Activated CD4-positive, CD25-positive, alpha-beta regulatory T cell treated with anti-CD3 and anti-CD28 coated beads, Interleukin-2, amount 50 U/mL, for 16 hours (primary cell): Measurements from ENCODE around the gene FRMD6.

Experiments
- DNase-seq: peaks from one replicate; pipeline ENCODE4 v3.0.0-alpha.2; 2020; ENCODE audit warnings: low read depth, low spot score

FRMD6 gene

DNA sequence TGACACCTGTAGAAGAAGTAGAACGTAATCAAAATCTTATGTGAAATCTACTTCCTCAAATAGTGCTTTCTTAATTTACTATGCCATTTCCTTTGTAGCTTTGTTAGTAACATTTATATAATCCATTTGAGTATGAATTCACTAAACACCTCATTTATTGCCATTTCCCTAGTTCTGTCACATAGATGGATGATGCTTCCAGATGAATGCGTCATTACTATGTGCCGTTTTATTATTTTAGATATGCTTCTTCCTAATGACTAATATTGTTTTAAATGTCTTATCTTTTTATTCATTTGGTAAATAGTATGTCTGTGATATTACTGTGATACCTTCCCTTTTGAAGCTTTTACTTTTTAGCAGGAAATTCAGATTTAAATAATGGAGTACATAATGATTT, 14.4 kb downstream of the FRMD6 start:
- no peak for DNase-seq

DNA sequence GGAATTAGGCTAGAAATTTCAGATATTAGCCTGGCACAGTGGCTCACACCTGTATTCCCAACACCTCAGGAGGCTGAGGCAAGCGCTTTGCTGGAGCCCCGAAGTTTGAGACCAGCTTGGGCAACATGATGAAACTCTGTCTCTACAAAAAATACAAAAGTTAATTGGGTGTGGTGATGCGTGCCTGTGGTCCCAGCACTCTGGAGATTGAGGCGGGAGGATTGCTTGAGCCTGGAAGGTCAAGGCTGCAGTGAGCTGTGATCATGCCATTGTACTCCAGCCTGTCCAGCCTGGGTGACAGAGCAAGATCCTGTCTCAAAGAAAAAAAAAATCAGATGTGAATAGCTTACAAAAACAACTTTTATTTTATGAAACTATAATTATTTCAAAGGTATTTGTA, 15.1 kb downstream of the FRMD6 start:
- no peak for DNase-seq

DNA sequence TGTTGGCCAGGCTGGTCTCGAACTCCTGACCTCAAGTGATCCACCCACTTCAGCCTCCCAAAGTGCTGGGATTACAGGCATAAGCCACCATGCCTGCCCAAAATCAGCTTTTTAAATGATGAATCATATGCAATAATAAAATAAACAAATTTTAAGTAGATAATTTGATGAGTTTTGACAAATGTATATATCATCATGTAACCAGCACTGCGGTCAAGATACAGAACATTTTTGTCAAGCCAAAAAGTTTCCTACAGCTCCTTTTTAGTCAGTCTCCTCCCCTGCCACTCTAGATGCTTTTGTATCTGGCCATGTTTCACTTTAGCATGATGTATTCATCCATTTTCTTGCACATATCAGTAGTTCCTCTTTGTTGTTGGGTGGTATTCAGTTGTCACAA, 17.2 kb downstream of the FRMD6 start:
- DNase-seq = no peak

DNA sequence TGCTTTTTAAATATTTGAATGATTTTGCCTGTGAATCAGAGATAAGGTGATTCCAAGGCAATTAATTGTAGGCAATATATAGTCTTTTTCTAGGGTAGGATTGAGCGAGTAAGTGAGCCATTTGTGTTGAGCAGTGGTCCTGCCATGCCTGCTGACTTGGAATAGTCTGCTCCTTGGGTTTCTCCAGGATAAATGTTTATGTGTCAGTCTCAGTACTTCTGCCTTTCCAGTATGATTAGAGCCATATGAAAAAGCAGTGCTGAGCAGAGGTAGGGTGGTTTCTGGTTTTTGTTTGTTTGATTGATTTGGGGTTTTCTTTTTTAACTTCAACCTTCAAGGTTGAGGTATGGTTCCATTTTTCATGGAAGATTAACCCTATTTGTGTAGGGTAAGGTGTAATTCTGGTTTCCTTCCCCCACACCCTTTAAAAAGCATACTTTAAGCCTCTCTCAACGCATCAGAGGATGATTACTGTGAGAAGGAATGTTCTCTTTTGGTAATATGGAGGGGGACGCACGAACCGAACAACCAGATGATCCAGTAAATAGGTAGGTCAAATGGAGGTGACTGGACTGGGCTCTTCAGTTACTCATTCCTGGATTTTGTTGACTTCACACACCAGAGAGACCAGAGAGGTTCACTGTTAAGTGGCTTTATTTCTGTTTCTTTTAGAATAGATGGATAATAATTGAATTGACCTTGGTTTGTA, 22.7 kb downstream of the FRMD6 start:
- DNase-seq = no peak

DNA sequence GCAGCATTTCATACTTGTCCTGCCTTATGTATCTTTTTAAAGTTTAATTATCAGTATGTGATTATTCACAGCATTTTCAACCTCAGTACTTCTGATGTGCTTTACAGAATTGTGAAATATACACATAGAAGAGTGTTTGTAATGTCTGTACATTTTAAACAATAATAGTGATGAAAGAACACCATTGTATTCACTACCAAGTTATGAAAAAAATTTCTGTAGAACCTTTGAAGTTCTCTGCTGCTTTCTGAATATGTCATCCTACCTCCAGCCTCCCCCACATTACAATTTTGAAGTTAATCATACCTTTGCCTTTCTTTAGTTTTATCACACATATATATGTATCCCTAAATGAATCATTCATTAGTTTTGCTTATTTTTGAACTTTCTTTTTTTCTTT, 24.8 kb downstream of the FRMD6 start:
- DNase-seq = no peak

DNA sequence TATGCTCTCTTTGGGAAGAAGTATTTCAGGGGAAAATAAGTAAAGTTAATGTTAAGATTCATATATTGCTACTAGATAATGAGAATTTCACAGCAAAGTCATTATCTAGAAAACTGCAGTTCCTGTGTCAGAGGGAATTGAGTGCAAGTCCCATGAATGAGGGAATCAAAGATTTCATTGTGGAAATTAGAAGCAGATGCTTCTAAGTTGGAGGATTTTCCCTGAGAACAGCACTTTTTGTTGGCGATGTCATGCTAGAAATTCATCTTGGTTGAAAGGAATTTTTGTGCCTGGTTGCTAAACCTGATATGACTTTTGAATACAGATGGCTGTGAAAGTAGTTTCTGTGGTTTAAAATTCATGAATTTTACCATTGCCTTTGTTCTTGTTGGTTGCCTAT, 25.6 kb downstream of the FRMD6 start:
- DNase-seq = no peak

DNA sequence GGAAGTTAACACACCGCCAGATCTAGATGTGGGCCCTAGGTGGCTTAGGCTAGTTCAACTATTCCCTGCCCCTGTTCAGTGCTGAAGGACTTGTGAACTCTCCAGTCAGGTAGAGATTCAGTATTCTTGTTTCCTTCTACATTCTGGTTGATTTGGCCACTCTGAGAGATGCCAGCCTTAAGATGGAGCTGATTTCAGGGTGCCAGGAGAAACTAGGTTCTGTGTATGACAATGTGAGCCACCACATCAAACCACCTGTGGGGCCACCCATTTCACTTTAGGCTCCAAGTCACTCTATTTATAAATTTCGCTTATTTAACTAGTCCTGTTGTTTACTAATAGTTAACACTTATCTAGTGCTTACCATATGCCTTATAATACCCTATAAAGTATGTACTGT, 26.0 kb downstream of the FRMD6 start:
- no peak for DNase-seq

DNA sequence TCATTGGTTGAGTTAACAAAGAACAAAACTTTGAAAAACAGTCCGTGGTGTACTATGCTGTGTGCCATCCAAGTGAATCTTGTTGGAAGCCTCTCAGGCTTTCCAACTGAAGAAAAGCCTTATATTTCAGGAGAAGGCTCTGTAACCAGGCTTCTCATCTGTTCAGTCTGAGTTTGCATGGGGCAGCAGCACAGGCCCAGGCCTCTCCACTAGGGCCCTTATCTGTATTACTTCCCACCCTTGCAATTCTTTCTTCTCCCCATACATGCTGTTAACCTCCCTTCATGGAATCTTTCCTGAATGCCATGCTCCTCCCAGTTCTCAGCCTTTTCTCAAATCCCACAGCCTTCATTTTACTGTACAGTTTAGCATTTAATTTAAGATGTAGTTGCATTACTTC, 28.3 kb downstream of the FRMD6 start:
- no peak for DNase-seq

DNA sequence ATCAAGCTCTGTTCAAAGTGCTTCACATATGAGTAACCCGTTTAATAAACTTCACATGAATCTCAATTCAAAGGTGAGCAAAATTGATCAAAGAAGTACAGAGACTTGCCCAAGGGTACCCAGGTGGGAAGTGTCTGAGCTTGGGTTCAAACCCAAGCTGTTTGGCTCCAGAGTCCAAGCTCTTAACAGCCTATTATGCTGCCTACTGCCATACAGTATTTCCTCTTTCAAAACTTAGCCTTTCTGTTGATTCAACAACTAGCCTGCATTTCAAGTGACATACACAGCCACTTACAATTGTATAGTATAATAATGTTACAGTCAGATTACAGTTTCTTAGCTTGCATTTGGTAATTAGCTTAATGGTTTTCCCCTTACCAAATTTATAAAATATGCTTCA, 29.7 kb downstream of the FRMD6 start:
- DNase-seq = no peak

DNA sequence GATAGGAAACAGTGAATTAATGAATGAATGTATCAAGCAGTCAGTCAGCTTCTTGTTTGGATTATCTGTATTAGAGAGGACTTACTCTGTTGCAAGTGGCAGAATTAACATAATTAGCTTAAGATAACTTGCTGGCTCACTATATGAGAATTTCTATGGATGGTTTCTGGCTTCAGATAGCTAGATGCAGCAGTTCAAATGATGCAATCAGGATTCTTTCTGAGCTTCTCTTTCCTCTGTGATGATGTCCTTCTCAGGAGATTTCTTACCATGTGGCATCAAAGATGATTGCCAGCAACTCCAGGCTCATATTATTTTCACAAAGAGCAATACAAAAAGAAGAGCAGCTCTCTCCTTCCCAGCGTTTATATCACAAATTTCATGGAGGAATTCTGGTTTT, 30.7 kb downstream of the FRMD6 start:
- no peak for DNase-seq

DNA sequence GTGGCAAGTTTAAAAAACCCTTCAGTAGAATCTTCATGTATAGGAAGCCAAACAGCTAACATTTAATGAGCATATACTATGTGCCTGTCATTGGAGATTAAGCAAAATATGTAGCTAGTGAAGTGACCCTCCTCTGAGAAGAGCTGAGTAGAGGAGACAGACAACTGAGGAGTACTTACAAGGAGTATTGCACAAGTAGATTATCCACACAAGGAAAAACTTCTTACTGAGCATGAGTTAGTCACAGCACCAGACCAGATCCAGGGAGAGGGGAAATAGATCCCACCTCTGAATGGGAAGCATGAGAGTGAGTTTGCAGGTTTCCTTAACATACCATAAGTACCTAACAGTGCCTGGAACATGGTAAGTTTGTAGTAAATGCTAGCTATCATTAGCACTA, 33.0 kb downstream of the FRMD6 start:
- no peak for DNase-seq

DNA sequence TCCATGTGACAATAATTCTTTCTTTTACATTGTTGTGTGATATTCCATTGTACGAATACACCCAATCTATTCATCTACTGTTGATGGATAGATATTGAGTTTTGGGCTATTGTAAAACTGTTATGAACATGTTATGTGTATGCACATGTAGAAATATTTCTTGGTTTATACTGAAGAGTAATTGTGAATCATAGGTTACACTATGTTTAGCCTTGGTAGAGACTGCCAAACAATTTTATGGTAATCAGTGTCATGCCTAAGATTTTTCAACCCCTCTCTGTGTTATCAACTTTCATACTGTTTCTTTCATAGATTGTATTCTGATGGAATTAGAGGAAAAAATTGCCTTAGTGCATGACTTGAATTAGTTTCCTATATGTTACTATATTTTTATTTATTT, 39.5 kb downstream of the FRMD6 start:
- no peak for DNase-seq

DNA sequence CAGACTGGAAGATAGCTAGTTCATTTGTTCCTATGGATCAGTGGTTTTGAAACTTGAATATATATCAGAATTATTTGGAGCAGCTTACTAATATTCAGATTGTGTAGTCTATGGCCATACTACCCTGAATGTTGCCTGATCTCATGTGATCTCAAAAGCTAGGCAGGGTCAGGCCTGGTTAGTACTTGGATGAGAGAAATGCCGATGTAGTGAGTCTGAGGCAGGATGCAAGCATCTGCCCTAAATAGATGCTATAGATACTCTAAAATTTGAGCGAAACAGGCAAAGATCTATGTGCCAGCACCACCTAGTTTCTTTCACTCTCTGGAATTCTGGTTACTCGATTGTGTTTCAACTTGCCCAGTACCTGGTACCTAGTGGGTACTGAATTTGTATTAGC, 40.9 kb downstream of the FRMD6 start:
- DNase-seq = no peak

DNA sequence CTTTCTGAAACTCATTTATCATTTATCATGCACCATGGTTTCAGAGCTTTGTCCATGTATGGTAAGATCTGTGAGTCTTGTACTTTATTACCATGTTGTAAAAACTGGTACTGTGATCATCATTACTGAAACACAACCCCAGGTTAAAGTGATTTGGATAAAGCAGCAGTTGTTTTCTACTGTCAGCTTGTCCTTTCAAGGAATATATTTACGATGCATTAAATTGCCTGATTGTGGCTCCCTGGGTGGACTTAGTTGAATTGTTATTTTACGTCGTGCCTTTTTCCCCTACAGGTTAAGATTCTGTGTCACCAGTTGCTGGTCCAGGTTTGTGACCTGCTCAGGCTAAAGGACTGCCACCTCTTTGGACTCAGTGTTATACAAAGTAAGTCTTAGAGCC, 46.1 kb downstream of the FRMD6 start:
- DNase-seq = no peak

DNA sequence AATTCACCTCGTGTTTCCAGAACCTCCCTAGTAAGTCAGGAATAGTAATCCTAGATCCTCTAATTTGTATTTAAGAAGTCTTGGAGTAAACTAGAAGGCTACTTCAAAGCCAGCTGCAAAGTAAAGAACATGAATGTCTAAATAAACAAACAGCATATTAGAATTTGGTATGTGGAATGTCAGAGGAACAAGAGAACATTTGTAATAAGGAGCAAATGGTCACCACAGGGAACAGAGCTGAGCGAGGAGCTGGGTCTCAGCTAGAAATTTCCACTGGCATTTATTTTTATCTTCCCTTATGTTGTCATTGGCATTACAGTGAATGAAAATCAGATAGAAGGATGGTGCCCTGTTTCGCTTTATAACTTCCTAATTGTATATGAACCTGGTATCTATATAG, 50.2 kb downstream of the FRMD6 start:
- DNase-seq = no peak

DNA sequence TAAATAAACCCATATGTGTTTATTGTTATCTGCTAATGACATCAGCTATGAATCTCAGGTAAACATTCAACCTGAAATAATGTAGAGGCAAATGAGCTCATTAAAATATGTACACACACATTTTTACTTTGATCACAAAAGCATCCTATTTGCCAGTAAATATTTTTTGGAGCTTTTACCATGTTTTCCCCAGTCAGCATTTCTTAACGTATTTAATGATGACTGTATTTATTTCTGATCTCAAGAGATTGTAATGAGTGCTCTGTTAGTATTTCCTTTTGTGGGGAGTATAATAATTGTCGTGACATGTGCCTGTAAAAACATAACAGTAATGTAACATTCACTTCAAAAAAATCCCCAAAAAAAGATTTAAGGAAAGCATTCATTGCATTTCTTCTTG, 52.1 kb downstream of the FRMD6 start:
- no peak for DNase-seq

DNA sequence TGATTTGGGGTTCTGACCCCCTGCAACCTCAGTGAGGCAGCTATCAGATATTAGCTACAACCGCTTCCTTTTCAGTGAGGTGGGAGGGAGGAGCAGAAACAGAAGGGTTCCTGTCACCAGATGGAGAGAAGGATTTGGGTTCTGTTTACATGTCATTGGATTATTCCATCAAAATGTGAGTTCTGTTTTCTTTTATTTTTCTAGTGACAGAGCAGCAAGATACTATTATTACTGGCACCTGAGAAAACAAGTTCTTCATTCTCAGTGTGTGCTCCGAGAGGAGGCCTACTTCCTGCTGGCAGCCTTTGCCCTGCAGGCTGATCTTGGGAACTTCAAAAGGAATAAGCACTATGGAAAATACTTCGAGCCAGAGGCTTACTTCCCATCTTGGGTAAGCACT, 52.8 kb downstream of the FRMD6 start:
- DNase-seq = no peak

DNA sequence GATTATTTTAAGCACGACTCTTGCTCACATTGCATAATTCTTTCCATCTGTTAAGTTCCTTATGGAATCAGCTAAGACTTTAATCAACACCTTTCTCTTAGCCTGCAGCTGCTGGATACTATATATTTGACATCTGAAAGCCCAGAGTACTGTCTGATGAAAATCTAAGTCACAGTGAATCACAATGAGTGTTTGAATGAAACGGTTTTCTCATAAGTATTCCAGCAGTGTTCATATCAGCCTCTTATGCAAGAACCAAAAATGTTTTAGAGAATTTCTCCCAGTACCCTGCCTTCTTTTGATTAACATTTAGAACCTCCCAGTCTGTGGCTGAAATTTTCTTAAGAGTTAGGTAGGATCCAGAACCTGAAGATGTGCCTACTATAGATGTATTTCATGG, 55.6 kb downstream of the FRMD6 start:
- DNase-seq = no peak

DNA sequence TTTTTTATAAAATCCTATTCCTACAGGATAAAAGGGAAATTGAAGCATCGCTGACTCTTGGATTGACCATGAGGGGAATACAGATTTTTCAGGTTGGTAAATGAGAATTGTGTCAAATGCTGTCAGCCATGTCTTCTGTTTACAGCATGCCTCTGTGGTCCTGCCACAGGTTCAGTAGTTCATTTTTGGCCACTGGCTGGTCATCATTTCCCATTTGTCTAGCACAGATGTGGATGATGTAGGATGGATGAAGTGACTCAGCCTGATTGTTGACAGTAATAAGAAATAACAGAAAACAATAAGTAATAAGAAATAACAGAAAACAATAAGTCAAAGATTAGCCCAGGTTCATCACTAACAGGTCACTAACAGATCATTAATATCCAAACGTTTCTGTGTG, 59.8 kb downstream of the FRMD6 start:
- no peak for DNase-seq

DNA sequence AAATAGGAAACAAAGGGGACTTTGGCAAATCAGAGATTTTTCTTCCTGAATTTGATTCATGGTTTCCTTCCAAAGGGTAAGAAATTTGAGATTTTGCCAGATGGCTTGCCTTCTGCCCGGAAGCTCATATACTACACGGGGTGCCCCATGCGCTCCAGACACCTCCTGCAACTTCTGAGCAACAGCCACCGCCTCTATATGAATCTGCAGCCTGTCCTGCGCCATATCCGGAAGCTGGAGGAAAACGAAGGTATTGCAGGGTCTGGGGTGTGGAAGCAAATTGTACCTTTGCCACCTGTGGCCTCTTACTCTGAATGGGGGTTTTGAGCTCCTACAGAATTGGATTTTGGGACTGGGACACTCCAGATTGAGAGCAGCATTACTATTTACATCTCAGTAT, 63.5 kb downstream of the FRMD6 start:
- DNase-seq = no peak

DNA sequence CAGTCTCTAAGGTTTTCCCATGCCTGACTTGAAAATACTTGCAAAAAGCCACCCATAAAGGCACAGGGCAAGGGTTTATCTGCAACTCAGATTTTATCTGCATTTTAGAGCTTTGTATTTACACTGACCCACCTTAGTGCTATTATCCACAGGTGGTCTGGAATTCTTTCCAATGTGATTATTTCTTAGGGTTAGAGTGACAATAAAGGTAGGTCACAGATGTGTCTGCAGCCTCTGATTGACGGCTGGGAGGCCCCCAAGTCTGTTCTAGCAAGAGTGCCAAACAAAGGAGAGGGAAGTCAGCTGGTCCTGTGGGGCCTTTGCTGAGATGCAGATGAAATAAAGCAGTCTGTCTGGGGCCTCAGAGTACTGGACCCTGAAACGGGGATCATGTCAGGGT, 64.0 kb downstream of the FRMD6 start:
- no peak for DNase-seq

DNA sequence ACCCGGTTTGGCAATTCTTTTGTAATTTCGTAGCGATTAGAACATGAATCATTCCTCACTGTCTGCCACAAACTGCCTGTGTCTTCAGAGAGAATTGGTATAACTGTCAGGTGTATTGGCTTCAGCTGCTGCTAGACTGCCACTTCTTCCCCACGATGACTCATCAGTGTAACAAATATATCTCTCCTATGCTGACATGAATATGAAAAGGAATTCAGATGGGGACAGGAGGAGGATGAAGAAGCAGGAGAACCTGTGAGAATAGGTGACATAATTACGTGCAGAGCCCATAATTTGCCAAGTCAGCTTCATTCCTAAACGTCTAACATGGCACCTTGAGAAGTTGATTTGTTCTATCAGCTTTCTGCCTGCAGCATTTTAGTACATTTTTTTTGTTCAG, 64.9 kb downstream of the FRMD6 start:
- no peak for DNase-seq

DNA sequence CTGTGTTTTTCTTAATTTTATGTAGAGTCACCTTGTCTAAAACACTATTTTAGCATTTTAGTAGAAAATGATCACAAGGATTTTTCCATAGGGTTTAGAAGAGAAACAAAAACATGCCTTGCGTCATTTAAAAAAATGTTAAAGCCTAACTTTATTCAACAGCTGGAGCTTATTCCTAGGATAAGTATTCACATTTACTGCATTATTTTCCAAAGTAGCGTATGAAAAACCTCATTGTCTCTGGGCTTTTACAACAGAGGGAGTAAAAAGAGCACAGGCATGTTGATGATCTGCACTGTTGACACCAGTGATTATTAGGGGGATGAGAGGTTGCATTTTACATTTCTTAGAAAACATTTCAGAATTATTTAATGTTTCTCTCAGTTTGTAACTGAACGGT, 66.1 kb downstream of the FRMD6 start:
- no peak for DNase-seq

DNA sequence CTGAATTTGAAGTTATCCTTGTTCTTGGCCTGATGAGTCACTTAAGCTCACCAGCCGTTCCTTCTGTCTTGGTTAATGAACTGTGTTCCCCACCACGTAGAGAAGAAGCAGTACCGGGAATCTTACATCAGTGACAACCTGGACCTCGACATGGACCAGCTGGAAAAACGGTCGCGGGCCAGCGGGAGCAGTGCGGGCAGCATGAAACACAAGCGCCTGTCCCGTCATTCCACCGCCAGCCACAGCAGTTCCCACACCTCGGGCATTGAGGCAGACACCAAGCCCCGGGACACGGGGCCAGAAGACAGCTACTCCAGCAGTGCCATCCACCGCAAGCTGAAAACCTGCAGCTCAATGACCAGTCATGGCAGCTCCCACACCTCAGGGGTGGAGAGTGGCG, 68.2 kb downstream of the FRMD6 start:
- no peak for DNase-seq
